Vagina (tissue), 2 donors: ENCODE data around the gene HBEGF.

Experiments
- POLR2A ChIP-seq, 2 donors: fragments of 450-650 bp; IDR thresholded peaks; one replicate each; pipeline ENCODE4 v1.6.1; 2017; ENCODE audit warnings: antibody characterized with exemption in 2 of 2, mild to moderate bottlenecking in 2 of 2, moderate library complexity in 2 of 2
- POLR2AphosphoS5 ChIP-seq, 2 donors: sonication (generic); formaldehyde crosslinking; IDR thresholded peaks; one replicate each; pipeline ENCODE4 v1.9.0; 2017; ENCODE audit warnings: antibody characterized with exemption in 2 of 2, mild to moderate bottlenecking in 2 of 2, low read depth in 1 of 2; ENCODE audit not compliant: insufficient read depth in 1 of 2
- TF ChIP-seq, protein P1 (sequence below), 3 experiments: fragments of 450-650 bp in 2 of 3; fragments of 200-600 bp in 1 of 3; sonication (generic) in 1 of 3; IDR thresholded peaks; one replicate each; pipeline ENCODE4 v1.5.1; 2017 to 2019; ENCODE audit warnings: antibody characterized with exemption in 3 of 3, mild to moderate bottlenecking in 2 of 3, moderate library complexity in 2 of 3

DNA sequence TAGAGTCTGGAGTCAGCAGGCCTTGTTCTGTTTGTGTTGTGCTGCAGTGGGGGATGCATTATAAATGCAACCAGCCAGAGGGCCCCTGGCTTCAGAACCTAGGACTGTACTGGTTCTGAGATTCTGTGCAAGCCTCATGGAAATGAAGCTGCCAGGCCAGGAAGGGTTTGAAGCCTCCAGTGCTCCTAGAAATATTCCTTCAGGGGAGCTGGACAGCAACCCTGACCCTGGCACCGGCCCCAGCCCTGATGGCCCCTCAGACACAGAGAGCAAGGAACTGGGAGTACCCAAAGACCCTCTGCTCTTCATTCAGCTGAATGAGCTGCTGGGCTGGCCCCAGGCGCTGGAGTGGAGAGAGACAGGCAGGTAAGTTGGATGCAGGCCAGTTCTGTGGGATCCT, 13.7 kb upstream of the HBEGF start, which contains the start of gene SLC4A9:
- TF ChIP-seq, protein P1, sequence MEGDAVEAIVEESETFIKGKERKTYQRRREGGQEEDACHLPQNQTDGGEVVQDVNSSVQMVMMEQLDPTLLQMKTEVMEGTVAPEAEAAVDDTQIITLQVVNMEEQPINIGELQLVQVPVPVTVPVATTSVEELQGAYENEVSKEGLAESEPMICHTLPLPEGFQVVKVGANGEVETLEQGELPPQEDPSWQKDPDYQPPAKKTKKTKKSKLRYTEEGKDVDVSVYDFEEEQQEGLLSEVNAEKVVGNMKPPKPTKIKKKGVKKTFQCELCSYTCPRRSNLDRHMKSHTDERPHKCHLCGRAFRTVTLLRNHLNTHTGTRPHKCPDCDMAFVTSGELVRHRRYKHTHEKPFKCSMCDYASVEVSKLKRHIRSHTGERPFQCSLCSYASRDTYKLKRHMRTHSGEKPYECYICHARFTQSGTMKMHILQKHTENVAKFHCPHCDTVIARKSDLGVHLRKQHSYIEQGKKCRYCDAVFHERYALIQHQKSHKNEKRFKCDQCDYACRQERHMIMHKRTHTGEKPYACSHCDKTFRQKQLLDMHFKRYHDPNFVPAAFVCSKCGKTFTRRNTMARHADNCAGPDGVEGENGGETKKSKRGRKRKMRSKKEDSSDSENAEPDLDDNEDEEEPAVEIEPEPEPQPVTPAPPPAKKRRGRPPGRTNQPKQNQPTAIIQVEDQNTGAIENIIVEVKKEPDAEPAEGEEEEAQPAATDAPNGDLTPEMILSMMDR (IDR thresholded peaks at IDR 0.05) = no peak
- TF ChIP-seq POLR2A (IDR thresholded peaks at IDR 0.05) (no peak), POLR2AphosphoS5 (IDR thresholded peaks at IDR 0.05; ENCODE audit: insufficient read depth in 1 of 2, low read depth in 1 of 2) (no peak)
